GM19023 (cell line): ENCODE results near the gene LRMDA.

Source experiments
- ATAC-seq: cut with Tn5 transposase; IDR thresholded peaks from one replicate; pipeline ENCODE4 v1.9.1; 2021; ENCODE audit warnings: mild to moderate bottlenecking, moderate library complexity; ENCODE audit not compliant: unreplicated experiment

Gene LRMDA

GRCh38 chr10:76169246-76169645 lies 737.8 kb downstream of the LRMDA start:
- no peak for ATAC-seq

GRCh38 chr10:76172020-76172419 lies 740.6 kb downstream of the LRMDA start:
- no peak for ATAC-seq

GRCh38 chr10:76175533-76176165 lies 744.2 kb downstream of the LRMDA start:
- ATAC-seq: no peak

GRCh38 chr10:76176166-76176550 lies 744.7 kb downstream of the LRMDA start:
- no peak for ATAC-seq

- ATAC-seq: no peak
These were observed 746.5 kb downstream of the LRMDA start for GRCh38 chr10:76177936-76178335.

- no peak for ATAC-seq
These were observed 747.3 kb downstream of the LRMDA start for GRCh38 chr10:76178532-76179292.

- no peak for ATAC-seq
These were observed 748.4 kb downstream of the LRMDA start for GRCh38 chr10:76179806-76180205.

GRCh38 chr10:76184647-76185046 lies 753.2 kb downstream of the LRMDA start:
- ATAC-seq: no peak

GRCh38 chr10:76185471-76186301 lies 754.3 kb downstream of the LRMDA start:
- no peak for ATAC-seq

GRCh38 chr10:76188216-76188615 lies 756.8 kb downstream of the LRMDA start:
- no peak for ATAC-seq

GRCh38 chr10:76190634-76191270 lies 759.3 kb downstream of the LRMDA start:
- ATAC-seq: no peak

GRCh38 chr10:76191336-76191735 lies 759.9 kb downstream of the LRMDA start:
- no peak for ATAC-seq

- ATAC-seq: no peak
These were observed 760.7 kb downstream of the LRMDA start for GRCh38 chr10:76192151-76192550.

GRCh38 chr10:76192694-76193320 lies 761.4 kb downstream of the LRMDA start:
- no peak for ATAC-seq

- no peak for ATAC-seq
These were observed 764.4 kb downstream of the LRMDA start for GRCh38 chr10:76195654-76196390.

- ATAC-seq: no peak
These were observed 765.9 kb downstream of the LRMDA start for GRCh38 chr10:76197293-76197692.

- ATAC-seq: no peak
These were observed 767.0 kb downstream of the LRMDA start for GRCh38 chr10:76198287-76199035.

- no peak for ATAC-seq
These were observed 770.5 kb downstream of the LRMDA start for GRCh38 chr10:76201962-76202361.

GRCh38 chr10:76202777-76203176 lies 771.4 kb downstream of the LRMDA start:
- no peak for ATAC-seq
